ENCODE measurements around the gene RPL29.

RPL29 gene

GRCh38 chr3:52026041-52026440 is 30.3 kb upstream of the RPL29 start:
- no peak for DNase-seq (ENCODE audit: low read depth in 4 of 4, low spot score in 1 of 4)

GRCh38 chr3:52025453-52025852 is 29.8 kb upstream of the RPL29 start:
- no peak for DNase-seq (ENCODE audit: low read depth in 4 of 4, low spot score in 1 of 4)

GRCh38 chr3:52024765-52025452 is 29.2 kb upstream of the RPL29 start:
- DNase-seq (ENCODE audit: low read depth in 4 of 4, low spot score in 1 of 4) = no peak

GRCh38 chr3:52023860-52024764 is 28.4 kb upstream of the RPL29 start:
- no peak for DNase-seq (ENCODE audit: low read depth in 4 of 4, low spot score in 1 of 4)

- no peak for DNase-seq (ENCODE audit: low read depth in 4 of 4, low spot score in 1 of 4)
These were observed 27.5 kb upstream of the RPL29 start for GRCh38 chr3:52023101-52023770.

GRCh38 chr3:52022323-52023100 is 26.8 kb upstream of the RPL29 start:
- DNase-seq (ENCODE audit: low read depth in 4 of 4, low spot score in 1 of 4) = no peak

- DNase-seq (ENCODE audit: low read depth in 4 of 4, low spot score in 1 of 4) = no peak
These were observed 26.0 kb upstream of the RPL29 start for GRCh38 chr3:52021489-52022268.

GRCh38 chr3:52020796-52021195 is 25.1 kb upstream of the RPL29 start:
- no peak for DNase-seq (ENCODE audit: low read depth in 4 of 4, low spot score in 1 of 4)

- DNase-seq (ENCODE audit: low read depth in 4 of 4, low spot score in 1 of 4) = no peak
These were observed 23.8 kb upstream of the RPL29 start for GRCh38 chr3:52019352-52020080.

GRCh38 chr3:52018319-52019000 is 22.8 kb upstream of the RPL29 start:
- no peak for DNase-seq (ENCODE audit: low read depth in 4 of 4, low spot score in 1 of 4)

GRCh38 chr3:52017586-52017985 is 21.9 kb upstream of the RPL29 start:
- DNase-seq (ENCODE audit: low read depth in 4 of 4, low spot score in 1 of 4) = no peak

- no peak for DNase-seq (ENCODE audit: low read depth in 4 of 4, low spot score in 1 of 4)
These were observed 19.9 kb upstream of the RPL29 start for GRCh38 chr3:52015438-52016228.

- DNase-seq (ENCODE audit: low read depth in 4 of 4, low spot score in 1 of 4) = no peak
These were observed 18.9 kb upstream of the RPL29 start for GRCh38 chr3:52014613-52015012.

- DNase-seq (ENCODE audit: low read depth in 4 of 4, low spot score in 1 of 4) = no peak
These were observed 18.3 kb upstream of the RPL29 start for GRCh38 chr3:52013802-52014598.

- no peak for DNase-seq (ENCODE audit: low read depth in 4 of 4, low spot score in 1 of 4)
These were observed 17.0 kb upstream of the RPL29 start for GRCh38 chr3:52012699-52013098.

GRCh38 chr3:52010431-52010830 is 14.7 kb upstream of the RPL29 start:
- no peak for DNase-seq (ENCODE audit: low read depth in 4 of 4, low spot score in 1 of 4)

GRCh38 chr3:52007291-52007690 is 11.6 kb upstream of the RPL29 start:
- DNase-seq (ENCODE audit: low read depth in 4 of 4, low spot score in 1 of 4) = no peak

- no peak for DNase-seq (ENCODE audit: low read depth in 4 of 4, low spot score in 1 of 4)
These were observed 11.1 kb upstream of the RPL29 start for GRCh38 chr3:52006820-52007133.
